ENCODE data around the gene DOK3.

DOK3 gene, protein sequence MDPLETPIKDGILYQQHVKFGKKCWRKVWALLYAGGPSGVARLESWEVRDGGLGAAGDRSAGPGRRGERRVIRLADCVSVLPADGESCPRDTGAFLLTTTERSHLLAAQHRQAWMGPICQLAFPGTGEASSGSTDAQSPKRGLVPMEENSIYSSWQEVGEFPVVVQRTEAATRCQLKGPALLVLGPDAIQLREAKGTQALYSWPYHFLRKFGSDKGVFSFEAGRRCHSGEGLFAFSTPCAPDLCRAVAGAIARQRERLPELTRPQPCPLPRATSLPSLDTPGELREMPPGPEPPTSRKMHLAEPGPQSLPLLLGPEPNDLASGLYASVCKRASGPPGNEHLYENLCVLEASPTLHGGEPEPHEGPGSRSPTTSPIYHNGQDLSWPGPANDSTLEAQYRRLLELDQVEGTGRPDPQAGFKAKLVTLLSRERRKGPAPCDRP

DNA sequence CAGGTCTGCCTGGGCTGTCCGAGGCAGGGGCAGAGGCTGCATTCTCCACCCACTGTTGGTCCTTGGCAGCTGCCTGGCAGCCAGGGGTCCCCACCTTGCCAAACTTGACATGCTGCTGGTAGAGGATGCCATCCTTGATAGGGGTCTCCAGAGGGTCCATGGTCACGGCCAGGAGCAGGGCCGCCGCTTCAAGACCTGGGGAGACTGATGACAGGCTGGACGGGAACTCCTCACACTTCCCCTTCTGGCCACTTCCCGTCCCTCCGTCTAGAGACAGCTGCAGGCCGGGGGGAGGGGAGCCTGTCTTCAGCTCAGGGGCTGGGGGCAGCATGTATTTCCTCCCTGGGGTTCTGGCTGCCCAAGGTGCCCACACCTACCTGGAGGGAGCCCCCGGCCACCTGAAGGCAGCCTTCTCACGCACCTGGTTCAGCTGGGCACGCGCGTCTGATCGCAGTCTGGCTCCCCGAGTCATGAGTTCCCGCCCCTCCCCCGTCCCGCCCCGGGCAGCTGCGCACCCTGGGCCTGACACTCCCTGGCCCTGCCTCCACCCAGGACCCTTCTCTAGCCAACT is at the start of gene DOK3:
TSS of gene DOK3 (minus strand) at position 446 of the 571 bp plus-strand sequence. CDS start at position 160, 286 bp downstream.
- DNase-seq, result no peak

DNA sequence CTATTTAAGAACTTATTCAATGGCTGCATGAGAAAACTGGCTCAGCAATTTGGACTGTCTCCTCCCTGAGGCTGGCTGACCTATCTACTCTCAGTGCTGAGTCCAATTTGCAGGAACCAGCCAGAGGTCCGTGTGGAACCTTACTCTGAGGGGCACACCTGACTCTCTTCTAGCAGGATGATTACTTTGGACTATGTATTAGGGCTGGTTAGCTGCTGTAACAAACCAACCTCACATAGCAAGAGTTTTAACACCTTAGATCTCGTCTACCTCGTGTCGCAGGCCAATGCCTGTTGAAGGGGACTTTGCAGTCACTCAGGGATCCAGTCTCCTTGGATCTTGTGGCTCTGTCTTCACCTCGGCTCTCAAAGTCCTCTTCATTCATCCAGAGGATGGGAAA is 48.2 kb upstream of the DOK3 start:
- DNase-seq, result no peak

- DNase-seq, result no peak
These were observed 47.5 kb upstream of the DOK3 start for GRCh38 chr5:177557041-177557647.

DNA sequence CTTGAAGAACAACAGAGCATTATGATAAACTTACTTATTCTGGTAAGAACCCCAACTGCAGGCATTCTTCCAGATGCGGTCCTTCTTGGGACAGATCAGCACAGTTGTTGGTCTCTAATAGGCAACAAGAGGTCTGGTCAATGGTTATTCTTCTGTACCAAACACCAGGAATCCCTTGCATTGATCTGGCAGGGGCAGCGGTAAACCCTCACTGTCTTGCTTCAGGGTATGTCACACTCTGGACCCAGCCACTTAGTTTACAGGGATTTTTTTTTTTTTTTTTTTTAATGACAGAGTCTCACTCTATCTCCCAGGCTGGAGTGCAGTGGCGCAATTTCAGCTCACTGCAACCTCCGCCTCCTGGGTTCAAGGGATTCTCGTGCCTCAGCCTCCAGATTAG is 46.0 kb upstream of the DOK3 start:
- DNase-seq, result no peak

GRCh38 chr5:177555228-177555627 is 45.6 kb upstream of the DOK3 start:
- DNase-seq, result no peak

DNA sequence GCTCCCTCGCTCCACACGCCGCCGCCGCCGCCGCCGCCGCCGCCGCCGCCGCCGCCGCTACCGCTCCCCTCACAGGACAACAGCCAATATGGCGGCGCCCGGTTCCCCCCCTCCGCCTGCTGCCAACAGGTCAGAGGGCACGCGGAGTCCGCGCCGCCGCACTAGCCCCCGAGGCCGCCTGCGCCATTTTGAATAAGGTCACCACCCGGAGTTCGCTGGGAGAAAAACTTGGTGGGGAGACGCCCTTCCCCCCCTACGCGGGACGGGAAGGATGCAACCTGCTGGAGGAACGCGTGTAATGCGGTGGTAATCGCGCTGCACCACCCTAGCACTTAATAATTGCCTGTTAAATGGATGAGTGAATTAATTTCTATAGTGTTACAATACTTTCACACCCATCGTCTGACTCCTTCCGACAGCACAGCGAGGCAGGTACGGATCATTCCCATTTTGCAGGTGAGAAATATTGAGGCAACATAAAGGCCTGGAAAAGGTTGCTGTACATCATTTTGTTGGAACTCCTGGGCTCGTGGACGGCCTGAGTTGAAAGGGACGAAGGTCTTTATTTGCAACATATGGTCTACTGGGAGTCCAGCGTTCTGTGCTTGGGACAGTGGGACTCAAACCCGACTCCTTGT is 45.0 kb upstream of the DOK3 start, which contains the start of gene FAM193B:
TSS of gene FAM193B (minus strand) at position 90 of the 638 bp plus-strand sequence. CDS start 105 bp downstream, outside the sequence.
- peak; percentile 74 for DNase-seq

DNA sequence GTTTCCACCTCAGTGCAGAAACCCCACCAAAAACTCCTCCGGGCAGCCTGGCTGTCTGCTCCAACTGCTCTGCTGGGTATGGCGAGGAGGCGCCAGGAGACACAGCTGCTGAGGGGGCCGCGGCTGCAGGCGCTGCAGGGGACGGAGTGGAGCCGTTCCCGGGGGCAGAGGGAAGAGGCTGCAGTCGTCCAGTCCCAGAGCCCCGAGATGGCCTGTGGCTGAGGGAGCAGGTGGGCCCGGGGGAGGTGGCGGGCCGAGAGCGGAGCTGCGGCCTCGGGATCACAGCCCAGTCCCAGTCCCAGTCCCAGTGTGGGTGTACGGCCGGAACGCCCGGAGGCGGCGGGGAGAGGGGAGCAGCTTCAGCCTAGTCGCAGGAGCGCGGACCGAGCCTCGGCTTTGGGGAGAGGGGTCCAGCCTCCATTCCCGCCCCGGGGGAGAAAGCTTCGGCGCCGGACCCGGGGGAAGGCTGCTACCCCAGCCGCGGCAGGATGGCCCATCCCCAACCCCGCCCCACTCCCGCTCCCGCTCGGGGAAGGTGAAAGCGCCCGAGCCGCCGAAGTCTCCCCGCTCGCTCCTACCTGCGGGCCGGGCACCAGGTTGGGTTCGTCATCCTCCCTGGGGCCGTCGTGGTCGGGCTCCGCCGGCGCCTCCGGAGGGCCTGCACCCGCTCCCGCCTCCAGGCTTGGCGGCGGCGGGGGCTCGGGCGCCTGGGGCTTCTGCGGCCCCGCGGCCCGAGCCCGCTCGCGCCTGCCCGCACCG is 44.2 kb upstream of the DOK3 start:
- no peak for DNase-seq

- no peak for DNase-seq
These were observed 43.3 kb upstream of the DOK3 start for GRCh38 chr5:177552839-177553455.

DNA sequence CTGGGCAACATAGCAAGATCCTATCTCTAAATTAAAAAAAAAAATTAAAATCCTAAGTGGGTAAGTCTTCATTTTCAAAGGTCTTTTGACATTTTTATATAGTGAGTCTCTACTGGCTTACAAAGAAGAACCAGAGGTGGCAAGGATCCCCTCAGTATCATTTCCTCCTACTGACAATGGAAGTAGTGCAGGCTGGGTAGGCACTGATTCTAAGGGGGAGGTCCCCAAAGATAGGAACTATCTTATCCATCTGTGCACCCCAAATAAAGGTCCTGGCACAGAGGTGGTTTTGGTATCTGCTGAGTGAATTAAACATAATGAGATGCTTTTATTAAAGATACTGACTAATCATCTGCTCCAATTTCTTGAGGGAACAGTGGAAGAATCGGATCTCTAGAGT is 40.5 kb upstream of the DOK3 start:
- DNase-seq, result no peak

GRCh38 chr5:177548495-177548894 is 38.9 kb upstream of the DOK3 start:
- DNase-seq, result no peak

DNA sequence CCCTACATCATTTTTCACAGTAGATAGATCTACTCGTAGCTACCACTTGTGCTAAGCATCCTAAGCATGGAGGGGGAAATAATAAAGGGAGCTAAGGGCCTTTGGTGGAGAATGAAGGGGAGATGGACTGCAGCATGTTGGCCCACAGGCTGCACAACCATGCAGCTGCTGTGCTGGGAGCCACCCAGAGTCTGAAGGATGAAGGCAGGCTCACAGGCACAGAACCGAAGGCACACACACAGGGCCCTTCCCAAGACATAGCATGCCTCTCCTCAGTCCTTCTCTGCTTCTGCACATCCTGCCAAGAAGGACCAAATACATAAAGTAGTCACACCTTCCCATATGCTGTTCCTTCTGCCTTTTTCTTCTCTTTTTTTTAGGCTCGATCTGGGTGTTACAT is 38.1 kb upstream of the DOK3 start:
- no peak for DNase-seq

- DNase-seq, result no peak
These were observed 36.7 kb upstream of the DOK3 start for GRCh38 chr5:177546258-177546741.

DNA sequence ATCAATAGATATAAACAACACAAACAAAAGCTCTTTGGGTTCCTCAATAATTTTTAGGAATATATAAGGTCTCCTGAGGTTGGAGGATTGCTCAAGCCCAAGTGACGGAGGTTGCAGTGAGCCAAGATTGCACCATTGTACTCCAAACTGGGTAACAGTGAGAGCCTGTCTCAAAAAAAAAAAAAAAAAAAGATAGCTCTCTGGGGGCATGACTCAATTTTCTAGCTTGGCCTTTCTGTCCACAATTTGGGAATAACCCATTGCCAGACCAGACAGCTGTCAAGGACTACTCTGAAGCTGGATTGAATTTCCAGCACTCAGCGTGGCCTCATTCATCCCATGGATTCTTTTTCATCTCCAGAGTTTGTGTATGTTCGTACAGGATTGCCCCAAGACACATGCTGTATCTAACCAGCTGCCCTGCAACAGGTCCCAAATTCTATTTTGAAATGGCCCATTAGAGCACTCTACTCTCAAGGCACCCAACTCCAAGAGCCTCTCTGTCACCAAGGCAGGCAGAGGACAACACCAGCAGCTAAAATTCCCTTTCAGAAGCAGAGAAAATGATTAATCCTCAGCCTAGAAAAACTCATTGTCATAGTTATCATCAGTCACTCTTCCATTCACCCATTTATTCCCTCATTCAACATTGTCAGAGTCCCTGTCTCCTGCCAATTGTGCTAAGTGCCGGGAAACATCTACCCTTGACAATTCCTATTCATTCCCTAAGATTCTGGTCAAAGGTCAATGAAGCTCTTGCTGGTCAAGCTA is 36.0 kb upstream of the DOK3 start:
- DNase-seq, result no peak

DNA sequence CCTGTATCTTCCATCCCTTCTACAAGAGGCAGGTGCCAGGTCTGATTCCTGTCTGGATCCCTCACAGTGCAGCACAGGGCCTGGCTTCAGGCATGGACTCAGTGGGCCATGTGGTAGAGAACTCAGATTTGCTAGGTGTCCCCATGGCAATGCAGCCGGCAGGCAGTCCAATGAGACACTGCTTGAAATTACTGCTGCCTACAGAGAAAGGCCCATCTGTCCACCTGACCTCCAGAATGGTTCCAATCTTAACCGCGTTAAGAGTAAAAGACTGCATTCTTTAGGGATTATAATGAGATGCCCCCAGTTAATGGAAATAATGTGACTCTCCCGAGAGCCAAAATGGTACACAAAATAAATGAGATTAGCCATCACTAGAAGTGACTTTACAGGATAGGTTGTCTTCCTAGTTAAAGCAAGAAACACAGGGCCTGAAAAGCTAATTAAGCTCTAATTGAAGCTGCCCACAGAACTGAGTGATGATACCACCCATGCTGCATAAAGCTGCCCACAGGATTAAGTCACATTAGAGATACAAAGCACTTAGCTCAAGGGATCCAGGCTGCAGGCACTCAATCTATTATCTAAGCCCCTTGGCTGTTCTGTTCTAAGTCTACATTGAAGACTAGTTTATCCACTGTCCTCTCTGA is 33.3 kb upstream of the DOK3 start:
- no peak for DNase-seq

DNA sequence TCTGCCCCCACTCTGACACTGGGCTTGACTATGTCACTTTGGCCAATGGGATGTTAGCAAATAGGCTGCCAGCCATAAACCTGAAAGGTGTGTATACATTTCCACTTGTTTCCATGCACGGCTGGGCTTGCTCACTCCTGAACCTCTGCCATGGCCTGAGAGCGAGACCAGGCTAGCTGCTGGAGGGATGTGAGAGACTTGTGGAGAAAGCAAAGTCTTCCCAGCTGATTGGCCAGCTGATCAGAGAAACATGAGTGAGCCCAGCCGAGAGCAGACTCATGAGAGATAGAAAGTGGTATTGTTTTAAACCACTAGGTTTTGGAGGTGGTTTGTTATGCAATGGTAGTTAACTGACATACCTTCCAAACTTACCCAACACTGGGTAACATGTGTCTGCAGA is 30.8 kb upstream of the DOK3 start:
- no peak for DNase-seq

- no peak for DNase-seq
These were observed 29.8 kb upstream of the DOK3 start for GRCh38 chr5:177539411-177539810.

- DNase-seq, result no peak
These were observed 29.2 kb upstream of the DOK3 start for GRCh38 chr5:177538876-177539275.

DNA sequence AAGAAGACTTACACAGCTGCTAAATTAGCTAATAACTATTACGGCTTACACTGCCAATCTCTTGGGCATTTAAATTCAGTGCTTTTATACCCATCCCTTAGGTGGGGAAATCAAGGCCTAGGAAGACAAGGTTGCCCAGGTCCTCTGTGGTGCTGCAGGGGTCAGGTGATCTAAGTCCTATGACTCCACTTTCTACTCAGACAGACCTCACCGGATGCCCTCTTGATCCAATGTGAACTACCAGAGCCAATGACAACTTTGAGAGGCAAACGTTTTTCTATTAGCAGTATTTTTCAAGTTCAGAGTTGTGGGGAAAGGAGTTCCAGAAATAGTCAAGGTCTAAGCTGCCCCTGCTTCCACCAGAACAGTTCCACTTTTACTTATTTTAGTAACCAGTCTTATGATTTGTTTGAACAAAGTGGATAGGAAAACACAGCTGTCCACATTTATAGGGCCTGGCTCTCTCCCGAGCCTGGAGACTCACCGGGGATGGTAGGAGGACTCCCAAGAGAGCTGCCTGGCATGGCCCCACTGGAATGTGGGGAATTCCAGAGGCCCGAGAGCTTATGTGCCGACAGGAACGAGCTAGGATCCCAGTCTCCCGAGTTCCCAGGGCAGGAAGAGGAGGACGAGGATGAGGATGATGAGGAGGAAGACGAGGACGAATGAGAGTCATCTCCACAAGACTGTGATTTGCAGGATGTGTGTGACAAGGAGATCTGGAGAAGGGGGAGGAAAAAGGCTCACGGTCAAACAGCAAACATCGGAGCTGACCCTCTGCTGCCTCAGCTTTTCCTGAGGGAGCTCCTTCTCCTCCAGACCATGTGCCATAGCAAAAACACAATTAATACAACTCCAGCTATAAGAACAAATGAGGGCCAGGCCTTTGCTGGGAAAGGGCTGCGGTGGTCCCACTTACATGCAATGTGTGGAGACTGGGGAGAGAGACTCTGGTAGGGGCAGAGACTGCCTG is 28.0 kb upstream of the DOK3 start:
- no peak for DNase-seq

DNA sequence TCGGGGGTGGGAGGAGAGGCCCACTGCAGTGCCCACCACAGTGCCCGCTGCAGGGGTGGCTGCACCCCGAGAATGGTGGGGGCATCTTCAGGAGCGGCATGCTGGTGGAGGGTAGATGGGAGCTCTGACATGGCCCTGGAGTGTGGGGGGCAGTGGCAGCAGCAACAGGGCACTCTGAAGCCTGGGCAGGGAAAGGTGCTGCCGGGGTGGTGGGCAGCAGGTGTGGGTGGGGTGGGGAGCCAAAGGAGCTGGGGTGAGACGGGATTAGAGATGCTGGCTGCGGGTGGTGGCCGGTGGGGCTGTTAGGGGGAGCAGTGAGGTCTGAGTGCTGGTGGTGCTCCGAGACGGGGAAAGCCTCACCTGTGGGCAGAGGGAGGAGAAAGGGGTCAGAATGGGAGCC is 26.8 kb upstream of the DOK3 start:
- DNase-seq, result no peak

DNA sequence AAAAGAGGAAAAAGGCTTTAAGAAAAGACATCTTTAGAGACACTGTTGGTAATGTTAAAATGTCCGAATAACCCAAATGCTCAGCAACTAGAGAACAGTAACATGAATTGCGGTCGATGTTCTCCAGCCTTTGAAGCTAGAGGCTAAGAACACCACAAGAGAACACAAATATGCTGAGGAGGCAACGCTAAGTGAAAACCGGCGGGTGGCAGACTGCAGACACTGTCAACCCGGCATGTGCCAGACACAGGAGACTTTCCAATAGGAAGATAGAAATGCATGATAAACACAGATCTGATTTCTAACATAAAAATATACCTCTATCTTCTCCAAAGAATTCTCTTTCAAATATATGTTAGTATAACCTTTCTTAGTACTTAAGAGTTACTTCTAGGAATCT is 25.5 kb upstream of the DOK3 start:
- no peak for DNase-seq
